ENCODE data around the gene ZNF497.
"Not testable (repeated sequence)": the region's sequence is repeated elsewhere in the genome, so short reads cannot be mapped to it uniquely, and the experiment has no call there.

Gene ZNF497

DNA sequence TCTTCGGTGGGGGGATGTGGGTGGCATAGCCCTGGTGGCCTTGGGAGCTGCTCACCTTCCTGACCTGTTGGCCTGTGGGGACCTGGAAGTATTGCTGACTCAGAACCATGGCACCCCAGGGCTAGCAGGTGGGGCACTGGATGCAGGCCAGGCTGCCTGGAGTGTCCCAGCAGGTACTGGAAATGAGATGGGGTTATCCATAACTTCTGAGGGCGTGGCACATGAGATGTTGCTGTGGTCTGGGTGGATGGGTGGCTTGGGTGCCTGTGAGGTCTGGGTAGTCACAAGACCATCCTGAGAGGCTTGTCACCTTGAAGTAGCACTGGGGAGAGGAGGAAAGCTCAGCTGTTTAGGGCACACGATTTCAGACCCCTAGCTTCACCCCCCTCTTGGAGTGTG lies 32.3 kb upstream of the ZNF497 start:
- DNase-seq (ENCODE audit: low read depth), result no peak

DNA sequence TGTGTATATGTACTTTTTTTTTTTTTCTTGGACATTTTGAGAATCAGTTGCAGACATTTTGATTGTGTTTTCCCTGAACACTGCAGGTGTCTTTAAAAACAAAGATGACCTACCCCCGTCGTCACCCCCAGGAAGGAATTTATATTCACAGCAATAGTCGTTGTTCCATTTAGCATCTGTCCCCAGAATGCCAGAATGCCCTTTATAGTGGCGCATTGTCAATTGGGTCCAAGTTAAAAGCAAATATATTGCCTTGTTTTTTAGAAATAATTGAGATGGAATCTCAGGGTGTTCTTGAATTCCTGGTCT lies 31.1 kb upstream of the ZNF497 start:
- no peak for DNase-seq (ENCODE audit: low read depth)

DNA sequence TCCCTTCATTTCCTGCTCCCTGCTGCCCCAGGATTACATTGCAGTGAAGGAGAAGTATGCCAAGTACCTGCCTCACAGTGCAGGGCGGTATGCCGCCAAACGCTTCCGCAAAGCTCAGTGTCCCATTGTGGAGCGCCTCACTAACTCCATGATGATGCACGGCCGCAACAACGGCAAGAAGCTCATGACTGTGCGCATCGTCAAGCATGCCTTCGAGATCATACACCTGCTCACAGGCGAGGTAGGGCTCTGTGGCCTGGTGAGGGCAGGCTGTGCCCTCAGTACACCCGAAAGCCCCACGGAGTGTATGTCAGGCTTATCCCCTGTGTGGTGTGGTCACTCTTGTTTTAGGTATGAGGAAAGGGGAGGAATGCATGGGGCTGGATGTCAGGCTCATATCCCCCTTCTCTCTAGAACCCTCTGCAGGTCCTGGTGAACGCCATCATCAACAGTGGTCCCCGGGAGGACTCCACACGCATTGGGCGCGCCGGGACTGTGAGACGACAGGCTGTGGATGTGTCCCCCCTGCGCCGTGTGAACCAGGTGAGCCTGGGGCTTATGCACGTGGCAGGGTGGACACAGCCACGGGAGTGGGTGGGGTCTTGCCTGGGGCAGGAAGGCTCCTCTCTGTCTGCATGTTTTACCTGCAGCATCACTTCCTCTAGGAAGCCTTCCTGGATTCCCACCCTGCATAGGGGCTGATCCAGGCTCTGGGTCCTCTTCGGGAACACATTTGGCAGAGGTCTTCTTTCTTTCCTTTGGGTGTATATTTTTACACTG lies 30.6 kb upstream of the ZNF497 start:
- no peak for DNase-seq (ENCODE audit: low read depth)

DNA sequence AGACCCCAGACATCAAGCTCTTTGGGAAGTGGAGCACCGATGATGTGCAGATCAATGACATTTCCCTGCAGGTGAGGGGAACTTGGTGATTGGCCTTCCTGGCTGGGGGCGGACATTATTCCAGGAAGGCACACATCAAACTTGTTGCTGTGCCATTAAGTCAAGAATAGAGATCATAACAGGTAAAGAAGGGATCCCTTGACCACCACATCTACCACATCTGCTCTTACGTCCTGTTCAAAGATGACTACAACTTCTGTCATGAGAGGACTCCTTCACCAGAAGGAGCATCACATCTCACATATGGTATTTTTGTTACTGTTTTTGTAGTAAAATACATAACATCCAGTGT lies 25.6 kb upstream of the ZNF497 start:
- no peak for DNase-seq (ENCODE audit: low read depth)

DNA sequence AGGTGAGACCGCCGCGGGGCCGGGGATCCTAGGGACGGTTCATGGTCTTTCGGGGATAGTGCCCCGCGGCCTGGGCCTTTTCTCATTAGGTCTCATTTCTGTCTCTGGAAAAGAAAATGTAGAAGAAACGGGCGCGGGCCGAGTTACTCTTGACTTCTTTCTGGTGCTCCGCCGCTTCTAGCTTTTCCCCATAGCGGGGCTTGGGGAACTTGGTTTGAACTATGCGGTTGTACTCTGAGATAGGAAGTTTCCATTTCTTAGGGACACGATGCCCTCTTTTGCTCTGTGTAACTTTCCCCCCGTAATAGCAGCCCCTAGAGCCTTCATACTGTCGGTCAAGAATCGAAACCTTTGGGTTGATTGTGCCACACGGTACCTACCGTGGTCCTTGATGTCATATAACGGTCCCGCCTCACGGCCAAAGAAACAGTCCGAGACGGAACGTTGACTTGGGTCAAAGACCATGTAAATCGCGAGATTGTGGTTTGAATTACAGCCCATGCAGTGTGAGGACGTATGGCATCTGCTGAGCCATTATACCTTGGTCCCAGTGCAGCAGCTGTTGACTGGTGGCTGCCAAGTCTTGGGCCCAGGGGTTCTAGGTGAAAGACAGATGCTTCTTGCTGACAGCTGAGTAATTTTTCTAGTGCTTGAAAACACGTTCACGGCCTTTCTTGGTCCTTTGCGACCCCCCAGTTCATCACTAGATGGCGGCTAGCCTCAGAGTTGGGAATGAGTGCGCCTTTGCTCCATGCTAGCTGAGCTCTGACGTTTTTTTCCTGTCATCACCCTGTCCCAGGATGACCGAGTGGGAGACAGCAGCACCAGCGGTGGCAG lies 25.0 kb upstream of the ZNF497 start:
- DNase-seq (ENCODE audit: low read depth), result no peak

DNA sequence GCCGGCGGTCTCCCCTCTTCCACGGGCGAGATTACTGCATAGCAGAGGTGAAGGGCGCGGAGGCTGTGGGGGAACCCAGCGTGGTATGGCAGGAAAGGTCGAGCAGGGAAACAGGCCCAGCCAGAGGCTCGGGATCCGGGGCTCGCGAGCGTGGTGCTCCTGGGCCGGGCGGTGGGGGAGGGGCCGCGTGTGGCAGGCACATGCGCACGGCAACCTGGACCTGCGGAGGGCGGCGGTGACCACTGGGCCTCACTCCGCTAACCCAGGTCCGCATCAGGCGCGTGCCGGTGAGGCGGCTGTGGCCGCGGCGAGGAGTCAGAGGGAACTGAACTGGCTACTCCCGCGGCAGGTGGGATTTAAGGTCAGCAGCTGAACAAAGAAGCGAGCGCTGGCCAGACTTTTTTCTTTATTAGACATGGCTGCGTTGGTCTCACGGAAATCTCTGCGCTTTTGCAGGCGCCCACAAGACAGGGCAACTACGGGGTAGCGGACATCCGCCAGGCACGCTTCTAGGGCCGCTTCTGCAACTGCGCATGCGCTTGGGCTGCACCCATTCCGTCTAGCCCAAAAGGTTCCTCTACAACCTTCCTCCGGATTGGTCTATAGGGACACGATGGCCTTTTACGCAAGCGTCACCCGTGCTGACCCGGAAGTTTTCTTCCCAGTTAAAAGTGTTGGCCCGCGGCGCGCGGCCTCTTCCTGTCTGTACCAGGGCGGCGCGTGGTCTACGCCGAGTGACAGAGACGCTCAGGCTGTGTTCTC lies 24.2 kb upstream of the ZNF497 start, which contains the start of gene RPS5:
Gene RPS5, plus strand, starts transcription at position 694 of the 762 bp plus-strand sequence. CDS start 869 bp downstream, outside the sequence.
- peak; percentile 96 for DNase-seq (ENCODE audit: low read depth)

DNA sequence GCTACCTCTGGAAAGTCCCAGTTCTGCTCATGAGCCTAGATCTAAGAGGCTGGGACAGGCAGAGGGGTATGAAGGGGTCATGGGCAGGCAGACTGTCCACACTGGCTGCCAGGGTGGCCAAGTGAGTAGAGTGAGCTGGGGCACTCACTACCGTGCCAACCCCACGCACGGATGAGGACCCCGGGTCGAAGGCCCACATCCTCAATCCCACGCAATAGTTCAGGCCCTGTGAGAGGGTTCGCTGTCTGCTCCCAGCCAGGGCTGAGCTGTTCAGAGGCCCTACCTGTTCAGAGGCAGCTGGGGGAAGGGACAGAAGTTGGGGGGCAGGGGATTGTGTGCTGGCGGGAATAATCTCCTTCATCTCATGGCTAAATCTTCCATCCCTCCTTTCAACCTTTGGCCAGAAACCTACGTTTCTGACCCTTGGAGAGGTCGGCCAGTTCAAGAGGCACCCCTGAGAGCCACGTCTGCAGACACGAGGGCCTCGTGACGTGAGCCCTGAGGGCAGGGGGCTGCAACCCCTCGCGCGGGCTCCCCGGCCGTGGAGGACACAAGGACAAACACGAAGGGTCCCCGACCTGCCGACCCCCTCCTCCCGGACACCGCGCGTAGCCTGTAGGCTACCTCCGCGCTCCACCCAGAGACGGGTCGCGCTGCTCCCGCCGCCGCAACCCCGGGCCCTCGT lies 23.5 kb upstream of the ZNF497 start:
- DNase-seq (ENCODE audit: low read depth), result no peak

DNA sequence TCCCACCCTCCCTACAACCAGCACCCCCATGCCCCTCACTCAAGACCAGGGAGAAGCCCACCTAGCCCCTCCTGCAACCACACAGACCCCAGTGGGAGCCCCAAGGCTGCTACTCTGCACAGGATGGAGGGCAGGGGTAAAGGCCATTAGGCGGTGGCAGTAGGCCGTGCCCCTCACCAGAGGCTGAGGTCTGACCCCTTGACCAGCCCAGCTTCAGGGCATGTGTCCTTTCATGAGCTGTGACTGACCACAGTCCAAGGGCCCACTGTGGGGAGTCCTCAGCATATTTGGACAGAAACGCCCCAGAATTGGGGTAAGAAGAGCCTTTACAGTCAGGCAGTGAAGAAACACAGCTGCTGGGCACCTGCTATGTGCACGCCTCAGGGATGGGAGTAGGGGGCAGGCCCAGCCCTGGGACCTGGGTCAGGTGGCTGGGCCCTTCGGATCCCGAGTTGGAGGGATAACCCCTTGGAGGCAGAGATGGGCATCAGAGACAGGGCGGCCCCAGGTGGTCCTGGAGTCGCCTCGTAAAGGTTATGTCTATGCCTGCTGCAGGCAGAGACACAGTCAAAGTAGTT lies 22.9 kb upstream of the ZNF497 start:
- DNase-seq (ENCODE audit: low read depth), result no peak

DNA sequence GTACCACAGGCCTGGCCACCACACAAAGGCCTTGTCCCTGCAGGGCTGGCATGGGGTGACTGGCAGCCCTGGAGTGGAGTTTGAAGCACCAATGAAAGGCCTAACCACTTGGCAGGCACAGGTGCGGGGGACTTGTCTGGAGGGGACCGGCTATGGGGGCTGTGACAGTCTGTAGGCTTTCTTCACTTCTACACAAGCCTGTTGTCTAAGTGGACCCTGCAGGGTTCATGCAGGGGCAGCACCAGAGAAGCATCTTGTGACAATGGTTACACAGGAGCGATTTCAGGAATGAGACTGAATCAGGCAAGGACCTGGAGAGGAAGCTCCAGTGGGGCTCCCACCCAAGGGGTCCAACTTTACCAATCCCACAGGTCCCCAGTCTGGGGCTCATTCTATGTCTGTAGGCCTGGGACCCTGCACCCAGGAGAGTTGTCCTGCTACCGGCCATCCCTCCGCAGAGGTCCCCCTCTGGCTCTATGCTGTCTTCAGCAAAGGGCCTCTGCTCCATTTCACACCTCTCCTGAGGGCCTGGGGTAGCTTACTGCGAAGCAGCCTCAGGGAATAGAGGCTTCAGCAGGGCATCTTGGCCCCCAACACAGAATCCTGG lies 20.5 kb upstream of the ZNF497 start:
- DNase-seq (ENCODE audit: low read depth), result no peak

DNA sequence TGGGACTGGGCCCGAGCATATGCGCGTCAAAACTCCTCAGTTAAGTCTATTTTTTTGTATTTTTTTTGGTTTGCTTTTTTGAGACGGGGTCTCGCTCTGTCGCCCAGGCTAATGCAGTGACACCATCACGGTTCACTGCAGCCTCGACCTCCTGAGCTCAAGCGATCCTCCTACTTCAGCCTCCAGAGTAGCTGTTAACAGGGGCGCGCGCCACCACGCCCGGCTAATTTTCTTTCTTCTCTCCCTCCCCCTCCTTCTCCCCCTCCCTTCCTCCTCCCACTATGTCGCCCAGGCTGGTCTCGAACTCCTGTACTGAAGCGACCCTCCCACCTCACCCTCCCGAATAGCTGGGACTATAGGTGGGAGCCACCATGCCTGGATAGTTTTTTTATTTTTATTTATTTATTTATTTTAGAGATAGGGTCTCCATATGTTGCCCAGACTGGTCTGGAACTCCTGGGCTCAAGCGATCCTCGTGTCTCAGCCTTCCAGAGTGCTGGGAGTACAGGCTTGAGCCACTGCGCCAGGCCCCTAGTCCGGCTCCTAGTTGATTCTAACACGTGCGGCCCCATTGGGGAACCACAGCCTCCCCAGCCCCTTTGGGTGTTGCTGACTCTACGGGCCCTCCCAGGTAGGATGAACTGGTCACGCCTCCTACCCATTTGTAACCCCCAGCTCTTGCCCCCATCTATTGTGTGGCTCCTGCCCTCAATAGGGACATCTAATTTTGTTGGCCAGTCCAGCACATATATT lies 19.1 kb upstream of the ZNF497 start:
- no peak for DNase-seq (ENCODE audit: low read depth)

DNA sequence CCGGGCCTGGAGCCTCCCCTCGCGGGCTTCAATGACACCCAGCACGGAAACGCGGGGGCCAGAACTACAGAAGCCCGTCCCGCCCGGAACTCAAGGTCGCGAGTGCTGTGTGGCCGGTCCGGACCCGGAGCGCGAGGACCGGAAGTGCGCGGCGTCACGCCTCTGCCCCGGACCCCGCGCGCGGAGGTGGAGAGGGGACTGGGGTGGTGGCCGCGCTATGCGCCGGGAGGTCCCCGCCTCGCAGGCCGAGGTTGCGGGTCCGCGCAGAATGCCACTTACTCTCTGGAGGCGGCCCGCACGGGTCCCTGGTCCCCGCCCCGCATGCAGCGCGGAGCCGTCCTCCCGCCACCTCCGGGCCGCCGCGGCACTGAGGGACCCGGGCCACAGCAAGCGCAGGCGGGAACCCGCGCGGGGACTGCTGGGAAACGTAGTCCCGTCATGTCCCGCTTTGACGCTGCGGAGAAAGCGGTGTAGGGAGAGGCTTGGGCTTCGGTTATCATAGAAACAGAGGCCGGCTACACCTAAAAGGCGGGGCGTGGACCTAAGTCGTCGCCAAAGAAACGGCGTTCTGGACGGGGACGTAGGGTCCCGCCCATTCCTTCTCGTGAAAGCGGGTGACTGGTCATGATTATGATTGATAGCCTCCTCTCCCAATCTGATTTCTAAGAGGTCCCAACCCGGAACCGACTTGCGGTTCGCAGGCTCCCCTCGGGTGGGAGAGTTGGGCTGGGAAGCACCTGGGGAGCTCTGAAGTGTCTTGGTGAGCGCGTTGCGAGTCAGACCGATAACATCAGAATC lies 18.3 kb upstream of the ZNF497 start, which contains the start of gene ZNF837:
Gene ZNF837, minus strand, starts transcription at position 369 of the 798 bp plus-strand sequence. CDS start 11,698 bp downstream, outside the sequence.
- peak; percentile 99 for DNase-seq (ENCODE audit: low read depth)

DNA sequence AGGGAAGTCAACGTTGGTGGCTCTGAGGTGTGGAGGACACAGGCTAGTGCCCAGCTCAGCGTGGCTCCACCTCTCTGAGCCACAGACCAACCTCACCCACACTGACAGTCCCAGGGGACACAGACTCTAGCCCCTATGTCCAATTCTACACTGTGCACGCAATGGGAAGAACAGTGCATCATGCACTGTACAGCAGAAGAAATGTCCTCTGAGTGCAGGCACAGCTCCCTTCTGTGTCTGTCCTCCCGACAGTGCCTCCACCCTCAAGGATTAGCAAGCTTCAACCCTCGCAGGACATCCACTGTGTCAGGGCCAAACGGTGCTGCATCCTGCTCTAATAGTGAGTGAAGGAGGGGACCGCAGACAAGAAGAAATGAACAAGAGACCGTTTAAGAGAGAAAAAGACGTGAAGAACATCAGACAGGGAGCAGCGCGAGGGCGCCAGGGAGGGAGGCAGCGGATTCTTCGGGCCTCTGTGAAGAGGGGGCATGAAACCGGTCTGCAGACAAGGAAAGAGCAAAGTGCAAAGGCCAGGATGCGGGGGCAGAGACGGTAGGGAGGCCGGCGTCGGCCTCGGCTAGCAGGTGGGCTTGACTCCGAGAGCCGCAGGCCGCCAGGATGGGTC lies 17.6 kb upstream of the ZNF497 start:
- no peak for DNase-seq (ENCODE audit: low read depth)

DNA sequence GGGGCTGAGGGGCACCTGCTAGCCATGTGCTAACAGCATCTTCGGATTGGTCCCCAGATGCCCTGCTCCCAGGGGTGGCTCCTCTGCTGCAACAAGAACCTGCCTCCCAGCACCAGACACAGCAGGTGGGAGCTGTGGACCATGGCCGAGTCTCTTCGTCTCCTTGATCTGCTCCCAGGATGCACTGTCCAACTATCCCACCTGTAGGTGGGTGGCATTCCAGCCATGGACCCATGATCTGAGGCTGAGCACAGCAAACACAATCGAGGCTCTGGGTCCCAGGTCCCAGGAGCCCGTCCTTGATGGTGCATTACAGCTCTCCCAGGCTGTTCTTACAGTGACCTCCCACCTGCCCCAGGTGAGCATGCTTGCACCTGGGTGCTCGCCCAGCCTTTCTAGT lies 16.7 kb upstream of the ZNF497 start:
- no peak for DNase-seq (ENCODE audit: low read depth)

DNA sequence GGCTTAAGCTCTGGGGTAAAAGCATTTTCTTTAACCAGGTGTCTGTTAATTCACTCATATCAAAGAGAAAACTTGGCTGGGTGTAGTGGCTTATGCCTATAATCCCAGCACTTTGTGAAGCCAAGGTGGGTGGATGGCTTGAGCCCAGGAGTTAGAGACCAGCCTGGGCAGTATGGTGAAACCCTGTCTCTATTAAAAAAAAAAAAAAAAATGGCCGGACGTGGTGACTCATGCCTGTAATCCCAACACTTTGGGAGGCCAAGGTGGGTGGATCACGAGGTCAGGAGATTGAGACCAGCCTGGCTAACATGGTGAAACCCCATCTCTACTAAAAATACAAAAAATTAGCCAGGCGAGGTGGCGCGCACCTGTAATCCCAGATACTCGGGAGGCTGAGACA lies 14.2 kb upstream of the ZNF497 start:
- not testable (repeated sequence) for DNase-seq (ENCODE audit: low read depth)

DNA sequence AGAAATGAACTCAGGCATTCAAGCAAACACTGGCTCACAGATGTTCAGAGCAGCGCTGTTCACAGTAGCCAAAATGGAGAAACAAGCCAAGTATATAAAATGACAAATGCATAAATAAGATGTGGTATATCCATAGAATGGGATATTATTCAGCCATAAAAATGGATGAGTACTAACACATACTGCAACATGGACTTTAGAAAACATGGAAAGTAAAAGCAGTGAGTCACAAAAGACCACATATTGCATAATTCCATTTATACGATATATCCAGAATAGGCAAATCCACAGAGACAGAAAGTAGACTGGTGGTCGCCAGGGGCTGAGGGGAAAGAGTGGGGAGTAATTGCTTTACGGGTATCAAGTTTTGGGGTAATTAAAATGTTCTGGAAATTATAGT lies 11.6 kb upstream of the ZNF497 start:
- no peak for DNase-seq (ENCODE audit: low read depth)

DNA sequence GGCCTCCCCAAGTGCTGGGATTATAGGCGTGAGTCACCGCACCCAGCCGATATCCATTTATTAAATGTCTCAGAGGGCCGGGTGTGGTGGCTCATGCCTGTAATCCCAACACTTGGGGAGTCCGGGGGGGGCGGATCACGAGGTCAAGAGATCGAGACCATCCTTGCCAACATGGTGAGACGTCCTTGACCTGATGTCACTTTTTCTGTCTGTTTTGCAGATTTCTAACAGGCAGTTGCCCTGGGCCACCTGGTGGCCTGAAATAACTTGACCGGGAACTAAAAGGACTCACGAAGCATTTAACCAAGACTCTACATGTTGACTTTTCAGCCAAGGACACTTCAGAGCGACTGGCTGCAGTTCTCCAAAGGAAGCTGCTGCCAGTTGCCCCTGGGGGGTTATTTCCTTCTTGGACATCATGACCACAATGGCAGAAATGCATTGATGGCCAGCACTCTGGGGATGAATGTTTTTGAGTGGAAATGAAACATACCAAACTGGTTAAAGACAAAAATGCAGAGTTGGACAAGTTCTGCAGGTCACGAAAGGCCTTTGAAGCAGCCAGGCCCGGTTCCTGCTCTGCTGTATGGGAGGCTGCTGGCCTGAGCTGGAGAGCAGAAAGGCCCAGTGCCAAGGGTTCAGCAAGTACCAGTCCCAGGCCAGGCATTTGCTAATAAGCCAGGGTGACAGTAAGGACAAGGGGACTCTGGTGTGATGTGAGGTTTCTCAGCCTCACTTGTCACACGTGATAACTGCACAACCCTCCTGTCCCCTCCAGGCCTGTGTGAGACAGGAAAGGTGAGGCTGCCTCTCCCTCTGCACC lies 10.0 kb upstream of the ZNF497 start:
- no peak for DNase-seq (ENCODE audit: low read depth)

DNA sequence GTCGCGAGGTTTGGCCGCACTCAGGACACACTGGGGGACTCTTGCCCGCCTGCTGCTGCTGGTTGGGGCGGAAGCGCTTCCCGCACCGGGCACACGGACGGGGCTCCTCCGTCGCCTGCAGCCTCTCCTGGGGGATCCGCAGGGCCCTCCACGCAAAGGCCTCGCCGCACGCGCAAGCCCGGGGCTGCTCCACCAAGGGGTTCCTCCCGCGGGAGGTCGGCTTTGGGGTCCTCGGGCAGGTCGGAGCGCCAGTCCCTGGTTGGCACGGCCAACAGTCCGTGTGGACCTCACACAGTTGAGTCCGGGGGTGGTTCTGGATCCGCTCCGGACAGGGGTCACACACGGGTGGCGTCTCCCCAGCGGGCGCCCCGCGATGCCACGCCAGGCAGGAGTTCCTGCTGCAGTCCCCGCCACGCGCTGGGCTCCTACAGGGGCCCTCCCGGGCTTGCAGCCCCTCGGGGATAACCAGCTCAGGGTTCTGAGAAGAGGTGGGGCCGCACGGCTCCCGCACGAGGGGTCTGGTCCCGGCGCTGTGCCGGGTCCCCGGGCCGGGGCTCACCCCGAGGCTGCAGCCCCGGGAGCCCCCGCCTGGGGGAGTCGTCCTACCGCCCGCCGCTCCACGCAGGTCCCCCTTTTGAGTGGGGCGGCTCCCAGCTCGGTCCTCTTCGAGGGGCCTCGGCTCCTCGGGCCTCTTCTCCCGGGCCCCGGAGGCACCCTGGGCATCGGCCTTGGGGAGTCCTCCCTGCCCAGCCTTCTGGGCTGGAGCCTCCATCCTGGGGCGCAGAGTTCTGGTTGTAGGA lies 6.2 kb upstream of the ZNF497 start:
- DNase-seq (ENCODE audit: low read depth), result no peak

Data from HS-5 (cell line).